B cell (primary cell): ENCODE results near the gene NUP214. TPM values are rescaled to one million over a fixed set of nuclear protein-coding genes. Genes with fewer than 3 reads are reported as not detected.

Experiments used
- ATAC-seq: fragments of 200-7000 bp; cut with Tn5 transposase; one replicate; pipeline ENCODE4 v1.10.0; 2021; ENCODE audit warnings: low read depth, mild to moderate bottlenecking, moderate number of reproducible peaks, moderate library complexity
- CTCF ChIA-PET: fragments of 350-600 bp; sonication (Branson Sonifier 250); formaldehyde crosslinking; loops from one replicate; lab custom pipeline; 2021; ENCODE audit warnings: antibody characterized with exemption, inconsistent platforms; lab: Charles Lee
- POLR2A ChIA-PET: fragments of 350-600 bp; sonication (Branson Sonifier 250); formaldehyde crosslinking; loops from one replicate; lab custom pipeline; 2021; ENCODE audit warnings: antibody characterized with exemption; lab: Charles Lee
- DNase-seq: peaks from one replicate; pipeline ENCODE4 v3.0.0; 2013
- H2AFZ ChIP-seq: 2 replicates; pipeline ENCODE4 v1.6.1; 2012; ENCODE audit warnings: mild to moderate bottlenecking, low read depth, low read length; ENCODE audit not compliant: insufficient read depth, poor library complexity, severe bottlenecking
- H3K27ac ChIP-seq, 2 donors: 1 replicate in 1 of 2; 2 replicates in 1 of 2; pipeline ENCODE4 v1.5.1; 2012 to 2013; ENCODE audit warnings: low read length in 2 of 2, mild to moderate bottlenecking in 2 of 2, moderate library complexity in 1 of 2
- H3K27me3 ChIP-seq, 4 experiments: fragments of 200-600 bp in 1 of 4; sonication (generic) in 1 of 4; replicated peaks in 1 of 4; 1 replicate in 2 of 4; 2 replicates in 2 of 4; pipeline versions ENCODE4 v1.6.1 to v1.7.0; 2013 to 2016; ENCODE audit warnings: low read length in 3 of 4, mild to moderate bottlenecking in 2 of 4, mixed read lengths in 1 of 4, moderate library complexity in 1 of 4; ENCODE audit not compliant: insufficient read depth in 4 of 4, control insufficient read depth in 3 of 4; ENCODE audit errors: control extremely low read depth in 1 of 4
- H3K36me3 ChIP-seq, 2 experiments: replicated peaks in 1 of 2; 1 replicate in 1 of 2; 2 replicates in 1 of 2; pipeline versions ENCODE4 v1.6.1 to v1.7.1; 2013; ENCODE audit warnings: low read length in 1 of 2; ENCODE audit not compliant: insufficient read depth in 2 of 2, control insufficient read depth in 1 of 2; ENCODE audit errors: control extremely low read depth in 1 of 2, extremely low read depth in 1 of 2
- H3K4me1 ChIP-seq, 2 donors: fragments of 200-600 bp in 1 of 2; sonication (generic) in 1 of 2; 1 replicate in 1 of 2; 2 replicates in 1 of 2; pipeline versions ENCODE4 v1.5.1 to v1.6.1; 2013 to 2017; ENCODE audit warnings: low read length in 2 of 2; ENCODE audit not compliant: control insufficient read depth in 2 of 2, insufficient read depth in 2 of 2
- H3K4me2 ChIP-seq: replicated peaks from 2 replicates; pipeline ENCODE3; 2012; ENCODE audit warnings: mild to moderate bottlenecking, low read depth, low read length; ENCODE audit not compliant: poor library complexity, severe bottlenecking
- H3K4me3 ChIP-seq, 5 experiments: fragments of 200-600 bp in 1 of 5; sonication (generic) in 1 of 5; 1 replicate in 3 of 5; 2 replicates in 2 of 5; pipeline versions ENCODE4 v1.5.1 to v1.7.0; 2011 to 2016; ENCODE audit warnings: low read length in 4 of 5, mild to moderate bottlenecking in 4 of 5, low read depth in 2 of 5, control low read depth in 1 of 5, moderate library complexity in 1 of 5; ENCODE audit not compliant: insufficient read depth in 1 of 5; ENCODE audit errors: control extremely low read depth in 1 of 5, extremely low read depth in 1 of 5
- H3K79me2 ChIP-seq: fragments of 200-600 bp; sonication (generic); one replicate; pipeline ENCODE4 v1.6.0; 2016; ENCODE audit warnings: low read length; ENCODE audit not compliant: control insufficient read depth, insufficient read depth
- H3K9ac ChIP-seq: fragments of 200-600 bp; sonication (generic); 2 replicates; pipeline ENCODE4 v1.6.1; 2017; ENCODE audit warnings: mild to moderate bottlenecking, low read length, moderate library complexity
- H3K9me3 ChIP-seq, 3 donors: one replicate each; pipeline versions ENCODE4 v1.6.1 to v1.7.1; 2013; ENCODE audit warnings: low read length in 2 of 3; ENCODE audit not compliant: control insufficient read depth in 2 of 3, insufficient read depth in 1 of 3; ENCODE audit errors: control extremely low read depth in 1 of 3
- H4K20me1 ChIP-seq: 2 replicates; pipeline ENCODE4 v1.6.0; 2012; ENCODE audit warnings: mild to moderate bottlenecking, low read length; ENCODE audit not compliant: insufficient read depth, control insufficient read depth, poor library complexity, severe bottlenecking
- H3K27ac Mint-ChIP-seq: one replicate; pipeline ENCODE4 v1.8.0; 2021; ENCODE audit warnings: mixed read lengths
- H3K27me3 Mint-ChIP-seq: one replicate; pipeline ENCODE4 v1.8.0; 2021; ENCODE audit warnings: mixed read lengths
- H3K4me1 Mint-ChIP-seq: one replicate; pipeline ENCODE4 v1.8.0; 2021; ENCODE audit warnings: mixed read lengths
- H3K4me3 Mint-ChIP-seq: one replicate; pipeline ENCODE4 v1.8.0; 2021; ENCODE audit warnings: mixed read lengths
- H3K9me3 Mint-ChIP-seq: one replicate; pipeline ENCODE4 v1.8.0; 2022; ENCODE audit warnings: mixed read lengths; ENCODE audit not compliant: insufficient read depth
- EZH2 ChIP-seq: IDR thresholded peaks from 2 replicates; pipeline ENCODE4 v1.6.1; 2012; ENCODE audit warnings: borderline replicate concordance, low read depth, mild to moderate bottlenecking, moderate library complexity, low read length; ENCODE audit not compliant: insufficient read depth, poor library complexity, severe bottlenecking
- WGBS: methylation state at CpG from one replicate; pipeline ENCODE4 v1.1.5; 2013; ENCODE audit warnings: missing lambda C conversion rate; ENCODE audit not compliant: insufficient coverage; 5-methylcytosine and 5-hydroxymethylcytosine counted together
- intact Hi-C: fragments of 100-400 bp; cut with micrococcal nuclease; formaldehyde crosslinking; loops from one replicate; pipeline ENCODE4 v1.10.0; 2022
- polyA plus RNA-seq: library from polyadenylated mRNA; depleted of rRNA; stranded (reverse); fragments of >200 nt; gene quantifications from 2 replicates; pipeline ENCODE4 v1.2.3, GENCODE V29; 2012
- total RNA-seq, 2 donors: library from RNA; stranded (reverse); fragments of 120-200 nt in 1 of 2; gene quantifications; 1 replicate in 1 of 2; 2 replicates in 1 of 2; pipeline versions ENCODE4 v1.2.3 to v1.2.4, GENCODE V29; 2013 to 2022
- TF ChIP-seq, protein P1 (sequence below): fragments of 200-600 bp; IDR thresholded peaks from one replicate; pipeline ENCODE4 v1.8.0; 2022; ENCODE audit warnings: antibody characterized with exemption, mild to moderate bottlenecking

The NUP214 gene
- total and polyA plus RNA-seq, 2 donors (not counting 1 experiment from before 2014, with no cell fraction given), result 19.0 to 94.6 TPM

DNA sequence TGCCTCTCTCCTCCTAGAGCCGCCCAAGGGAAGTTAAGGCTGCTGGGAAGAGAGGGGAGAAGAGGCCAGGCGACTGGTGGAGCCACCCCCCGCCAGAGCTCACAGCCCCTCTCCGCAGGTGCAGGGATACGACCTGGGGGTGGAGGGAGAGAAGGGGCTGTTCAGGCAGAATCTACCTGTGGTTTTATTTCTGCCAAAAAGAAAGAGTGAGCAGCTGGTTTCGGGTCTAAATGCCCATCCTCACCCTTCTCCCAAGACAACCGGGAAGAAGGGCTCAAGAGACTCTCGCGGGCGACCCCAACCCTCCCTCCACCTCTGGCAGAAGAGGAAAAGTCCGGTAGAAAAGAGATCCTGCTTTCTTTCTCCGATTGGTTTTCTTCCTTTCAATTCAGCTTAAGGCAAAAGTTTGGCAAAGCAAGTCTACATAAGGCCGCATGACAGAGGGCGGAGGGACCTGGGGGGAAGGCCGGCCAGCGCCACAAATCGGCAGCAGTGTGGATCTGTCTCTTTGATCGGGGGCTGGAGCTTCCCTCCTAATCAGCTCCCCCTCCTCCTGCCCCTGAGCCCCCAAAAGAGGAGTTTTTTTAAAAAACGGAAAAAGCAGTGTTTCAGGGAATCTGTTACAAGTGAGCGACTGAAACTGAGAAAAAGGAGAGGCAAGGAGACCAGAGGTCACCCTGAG is 134.7 kb downstream of the NUP214 start:
- intact Hi-C loops, result no loop called here
- Histone ChIP-seq H4K20me1 (peaks cover 17% of the 10 kb centered on the region), H3K4me1 (peaks cover 54 to 62% of the 10 kb centered on the region in 2 donors), H3K4me2 (no peak overlapping the region), H3K9me3 (no peaks in the 10 kb centered on the region), H3K79me2 (peaks cover 89% of the 10 kb centered on the region), H2AFZ (no peak overlapping the region), H3K4me3 (no peak overlapping the region), H3K36me3 (peaks cover 0 to 48% of the 10 kb centered on the region in 2 experiments), H3K9ac (no peak overlapping the region), H3K27me3 (no peaks in the 10 kb centered on the region), H3K27ac (peak overlapping the region; percentile 10 to 80)
- Mint-ChIP-seq H3K27ac (peak overlapping the region; percentile 70), H3K4me3 (no peak overlapping the region), H3K4me1 (peaks cover 46% of the 10 kb centered on the region), H3K9me3 (no peaks in the 10 kb centered on the region), H3K27me3 (no peaks in the 10 kb centered on the region)
- CTCF ChIA-PET, result interaction anchor here (1.2 to 14.3 kb wide), 2 partner anchors 13 to 21 kb away, joined by 3 to 158 read pairs; partner anchors contain the start of gene FAM78A
- TF ChIP-seq, protein P1, sequence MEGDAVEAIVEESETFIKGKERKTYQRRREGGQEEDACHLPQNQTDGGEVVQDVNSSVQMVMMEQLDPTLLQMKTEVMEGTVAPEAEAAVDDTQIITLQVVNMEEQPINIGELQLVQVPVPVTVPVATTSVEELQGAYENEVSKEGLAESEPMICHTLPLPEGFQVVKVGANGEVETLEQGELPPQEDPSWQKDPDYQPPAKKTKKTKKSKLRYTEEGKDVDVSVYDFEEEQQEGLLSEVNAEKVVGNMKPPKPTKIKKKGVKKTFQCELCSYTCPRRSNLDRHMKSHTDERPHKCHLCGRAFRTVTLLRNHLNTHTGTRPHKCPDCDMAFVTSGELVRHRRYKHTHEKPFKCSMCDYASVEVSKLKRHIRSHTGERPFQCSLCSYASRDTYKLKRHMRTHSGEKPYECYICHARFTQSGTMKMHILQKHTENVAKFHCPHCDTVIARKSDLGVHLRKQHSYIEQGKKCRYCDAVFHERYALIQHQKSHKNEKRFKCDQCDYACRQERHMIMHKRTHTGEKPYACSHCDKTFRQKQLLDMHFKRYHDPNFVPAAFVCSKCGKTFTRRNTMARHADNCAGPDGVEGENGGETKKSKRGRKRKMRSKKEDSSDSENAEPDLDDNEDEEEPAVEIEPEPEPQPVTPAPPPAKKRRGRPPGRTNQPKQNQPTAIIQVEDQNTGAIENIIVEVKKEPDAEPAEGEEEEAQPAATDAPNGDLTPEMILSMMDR, result no peak
- no peak for TF ChIP-seq EZH2
- POLR2A ChIA-PET, result interaction anchor here (12.1 kb wide), 1 partner anchor 13 kb away, joined by 199 read pairs; the partner anchor contains the start of gene FAM78A
- ATAC-seq (no peak), DNase-seq (no peak)
- WGBS, result 93% methylated on average over 9 of the region's 20 CpGs
